Measurements from ENCODE around the gene ALDOC.

ALDOC gene

DNA sequence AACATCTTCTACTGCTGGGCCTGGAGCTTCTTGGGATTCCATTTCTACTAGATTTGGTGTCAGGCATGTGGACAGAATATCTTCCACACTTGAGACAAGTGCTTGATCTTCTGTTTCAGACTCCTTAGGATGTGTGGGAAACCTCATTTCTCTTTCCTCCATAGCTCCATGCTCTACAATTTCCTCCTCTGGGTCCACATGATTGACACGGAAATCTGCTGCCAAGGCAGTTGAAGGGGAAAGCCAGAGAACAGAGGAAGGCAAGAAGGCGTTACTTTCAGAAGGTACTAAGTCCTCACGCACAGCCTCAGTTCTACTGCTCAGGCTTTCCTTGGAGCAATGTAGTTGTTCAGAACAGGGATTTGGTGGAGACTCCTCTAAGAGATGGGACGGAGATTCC is 15.6 kb upstream of the ALDOC start:
- no peak for DNase-seq (ENCODE audit: low read depth, low spot score)
- ChIA-PET CTCF (interaction anchor here (1.1 to 1.7 kb wide), 2 partner anchors 15 to 28 kb away, joined by 5 to 6 read pairs; partner anchors contain the start of gene ALDOC), POLR2A (interaction anchor here (0.7 kb wide), 1 partner anchor 21 kb away, joined by 4 read pairs; the partner anchor contains the start of gene PIGS)
- H3K4me3 ChIP-seq (ENCODE audit: low read depth, low read length) = no peak overlapping the region
- TF ChIP-seq, protein P1, sequence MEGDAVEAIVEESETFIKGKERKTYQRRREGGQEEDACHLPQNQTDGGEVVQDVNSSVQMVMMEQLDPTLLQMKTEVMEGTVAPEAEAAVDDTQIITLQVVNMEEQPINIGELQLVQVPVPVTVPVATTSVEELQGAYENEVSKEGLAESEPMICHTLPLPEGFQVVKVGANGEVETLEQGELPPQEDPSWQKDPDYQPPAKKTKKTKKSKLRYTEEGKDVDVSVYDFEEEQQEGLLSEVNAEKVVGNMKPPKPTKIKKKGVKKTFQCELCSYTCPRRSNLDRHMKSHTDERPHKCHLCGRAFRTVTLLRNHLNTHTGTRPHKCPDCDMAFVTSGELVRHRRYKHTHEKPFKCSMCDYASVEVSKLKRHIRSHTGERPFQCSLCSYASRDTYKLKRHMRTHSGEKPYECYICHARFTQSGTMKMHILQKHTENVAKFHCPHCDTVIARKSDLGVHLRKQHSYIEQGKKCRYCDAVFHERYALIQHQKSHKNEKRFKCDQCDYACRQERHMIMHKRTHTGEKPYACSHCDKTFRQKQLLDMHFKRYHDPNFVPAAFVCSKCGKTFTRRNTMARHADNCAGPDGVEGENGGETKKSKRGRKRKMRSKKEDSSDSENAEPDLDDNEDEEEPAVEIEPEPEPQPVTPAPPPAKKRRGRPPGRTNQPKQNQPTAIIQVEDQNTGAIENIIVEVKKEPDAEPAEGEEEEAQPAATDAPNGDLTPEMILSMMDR (IDR thresholded peaks at IDR 0.05; ENCODE audit: insufficient read depth, low read length, missing control alignments) = no peak

DNA sequence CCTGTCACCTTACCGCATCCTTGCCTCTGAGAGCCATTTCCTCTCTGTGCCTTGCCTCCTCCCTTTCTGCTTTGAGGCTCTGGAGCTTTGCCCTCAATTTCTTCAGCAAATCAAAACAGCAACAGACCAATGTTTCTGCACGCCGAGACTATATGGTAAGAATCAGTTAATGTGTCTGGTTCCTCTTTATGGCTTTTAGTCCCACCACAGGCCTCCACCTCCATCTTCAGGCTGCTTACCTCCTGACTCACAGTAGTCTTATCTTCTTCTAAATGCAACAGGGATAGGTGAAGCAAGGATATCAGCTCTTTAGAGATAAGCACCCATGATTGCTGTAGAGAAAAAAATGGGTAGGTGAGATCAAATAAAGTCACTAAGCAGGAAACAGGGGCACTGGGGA is 9.2 kb upstream of the ALDOC start:
- no peak for DNase-seq (ENCODE audit: low read depth, low spot score)
- H3K4me3 ChIP-seq (ENCODE audit: low read depth, low read length) = no peak overlapping the region
- ChIA-PET POLR2A (no interaction called here), CTCF (interaction anchor here (1.8 kb wide), 1 partner anchor 14 kb away, joined by 5 read pairs; the partner anchor contains the start of gene PIGS)
- TF ChIP-seq, protein P1 (IDR thresholded peaks at IDR 0.05; ENCODE audit: insufficient read depth, low read length, missing control alignments) = no peak

DNA sequence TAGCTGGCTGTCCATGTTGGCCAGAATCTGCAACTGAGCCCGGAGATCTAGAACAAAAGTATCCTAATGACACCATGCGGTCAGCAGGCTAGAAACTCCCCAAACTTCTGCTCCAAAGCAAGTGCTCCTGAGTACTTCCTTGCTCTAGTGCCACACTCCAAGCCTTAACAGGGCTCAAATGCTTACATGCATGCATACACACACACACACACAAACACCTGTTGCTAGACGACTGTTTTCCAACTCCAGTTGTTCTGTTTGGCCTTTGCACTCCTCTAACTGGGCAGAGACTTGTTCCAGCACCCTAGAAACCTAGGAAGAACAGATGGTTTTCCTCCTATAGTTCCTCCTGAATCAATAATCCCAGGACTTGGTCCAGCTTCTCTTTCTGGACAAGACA is 7.7 kb upstream of the ALDOC start:
- TF ChIP-seq, protein P1 (IDR thresholded peaks at IDR 0.05; ENCODE audit: insufficient read depth, low read length, missing control alignments) = no peak
- ChIA-PET CTCF (interaction anchor here (1.2 to 1.5 kb wide), 3 partner anchors 12 to 89 kb away, joined by 3 to 4 read pairs (median 3); no protein-coding TSS in a partner anchor), POLR2A (no interaction called here)
- DNase-seq (ENCODE audit: low read depth, low spot score) = no peak
- no peak overlapping the region for H3K4me3 ChIP-seq (ENCODE audit: low read depth, low read length)

DNA sequence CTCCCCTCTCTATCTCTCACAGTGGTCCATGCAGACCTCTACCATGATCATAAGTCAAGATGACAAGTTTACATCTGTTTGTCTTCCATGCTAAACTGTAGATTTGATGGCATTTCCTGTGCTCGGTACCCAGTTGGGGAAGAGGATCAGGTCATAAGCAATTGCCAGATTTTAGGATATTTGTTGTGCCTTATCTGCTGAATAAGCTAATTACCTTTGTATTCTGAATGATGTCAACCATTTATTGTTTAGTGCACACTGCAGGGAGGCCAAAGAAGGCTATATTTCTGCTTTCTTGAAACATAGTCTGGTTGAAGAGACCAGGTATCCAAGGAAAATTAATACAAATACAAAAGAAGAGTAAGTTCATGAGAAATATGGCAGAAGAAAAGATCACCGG is 5.8 kb upstream of the ALDOC start:
- no peak overlapping the region for H3K4me3 ChIP-seq (ENCODE audit: low read depth, low read length)
- TF ChIP-seq, protein P1 (IDR thresholded peaks at IDR 0.05; ENCODE audit: insufficient read depth, low read length, missing control alignments) = no peak
- ChIA-PET POLR2A (no interaction called here), CTCF (interaction anchor here (0.9 to 1.5 kb wide), 2 partner anchors 11 to 30 kb away, joined by 3 read pairs; partner anchors contain the start of gene PIGS)
- no peak for DNase-seq (ENCODE audit: low read depth, low spot score)

DNA sequence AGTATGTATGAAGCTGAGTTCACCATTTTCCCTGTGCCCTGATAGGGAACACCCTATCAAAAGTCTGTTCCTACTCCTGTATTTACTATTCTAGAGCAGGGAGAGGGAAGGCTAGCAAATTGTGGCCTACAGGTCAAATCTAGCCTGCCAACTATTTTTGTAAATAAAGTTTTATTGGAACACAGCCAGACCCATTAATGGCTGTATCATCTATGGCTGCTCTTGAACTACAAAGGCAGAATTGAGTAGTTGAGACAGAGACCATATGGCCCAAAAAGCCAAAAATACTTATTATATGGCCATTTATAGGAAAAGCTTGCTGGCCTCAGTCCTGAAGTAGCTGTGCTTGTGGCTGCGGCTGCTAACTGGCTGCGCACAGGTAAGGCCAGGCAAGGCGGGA is 4.3 kb upstream of the ALDOC start:
- TF ChIP-seq, protein P1 (IDR thresholded peaks at IDR 0.05; ENCODE audit: insufficient read depth, low read length, missing control alignments) = no peak
- no peak overlapping the region for H3K4me3 ChIP-seq (ENCODE audit: low read depth, low read length)
- CTCF ChIA-PET = interaction anchor here (0.8 to 1.5 kb wide), 2 partner anchors 9 to 40 kb away, joined by 3 read pairs; partner anchors contain the start of gene PIGS
- POLR2A ChIA-PET = no interaction called here
- DNase-seq (ENCODE audit: low read depth, low spot score) = no peak

DNA sequence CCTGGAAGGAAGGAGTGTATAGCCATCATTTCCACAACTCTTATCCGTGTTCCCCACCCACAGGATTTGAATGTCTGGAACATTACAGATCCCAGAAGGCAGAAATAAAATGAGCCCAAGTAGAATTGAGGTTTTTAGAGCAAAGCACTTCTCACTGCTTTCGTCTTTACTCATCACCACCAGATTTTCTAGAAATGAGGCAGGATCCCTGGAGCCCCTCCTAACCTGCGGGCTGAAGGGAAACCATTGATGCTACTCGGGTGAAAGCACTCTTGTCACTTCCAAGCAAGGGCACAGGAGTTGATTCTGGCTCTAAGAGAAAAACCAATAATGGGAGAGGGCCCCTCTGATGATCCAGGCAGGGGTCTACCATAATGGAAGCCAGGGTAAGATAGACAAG is 2.8 kb upstream of the ALDOC start:
- ChIA-PET CTCF (interaction anchor here (0.7 to 1.2 kb wide), 2 partner anchors 33 to 37 kb away, joined by 3 read pairs; no protein-coding TSS in a partner anchor), POLR2A (no interaction called here)
- TF ChIP-seq, protein P1 (IDR thresholded peaks at IDR 0.05; ENCODE audit: insufficient read depth, low read length, missing control alignments) = no peak
- no peak overlapping the region for H3K4me3 ChIP-seq (ENCODE audit: low read depth, low read length)
- no peak for DNase-seq (ENCODE audit: low read depth, low spot score)
